ENCODE data around the gene PLPP1. TPM values are rescaled to one million over a fixed set of nuclear protein-coding genes. Genes with fewer than 3 reads are reported as not detected.
"Not testable (repeated sequence)": the region's sequence is repeated elsewhere in the genome, so short reads cannot be mapped to it uniquely, and the experiment has no call there.

Gene PLPP1
- total RNA-seq, 1 donor from 2014 or later = 23.9 TPM

GRCh38 chr5:55507574-55507973, 27.2 kb downstream of the PLPP1 start:
- H3K9me3 Mint-ChIP-seq = no peaks in the 10 kb centered on the region
- H3K4me1 Mint-ChIP-seq = peaks cover 7% of the 10 kb centered on the region
- H3K27ac Mint-ChIP-seq = no peak overlapping the region
- H3K4me2 ChIP-seq = no peak overlapping the region
- no peaks in the 10 kb centered on the region for H3K36me3 ChIP-seq
- no peak overlapping the region for H3K9ac ChIP-seq
- no peak for DNase-seq (ENCODE audit: low spot score)
- no peaks in the 10 kb centered on the region for H3K9me3 ChIP-seq (ENCODE audit: low read depth)
- TF ChIP-seq EZH2 (IDR thresholded peaks at IDR 0.05) (no peak), EZH2phosphoT487 (IDR thresholded peaks at IDR 0.05) (no peak), CTCF (IDR thresholded peaks at IDR 0.05) (no peak)
- peaks cover 68% of the 10 kb centered on the region for H3K79me2 ChIP-seq (ENCODE audit: low read depth)
- H3K4me3 ChIP-seq = no peak overlapping the region
- H3K27ac ChIP-seq = no peak overlapping the region
- peaks cover 7% of the 10 kb centered on the region for H3K4me1 ChIP-seq
- peaks cover 4% of the 10 kb centered on the region for H4K20me1 ChIP-seq (ENCODE audit: low read depth)
- H3K36me3 Mint-ChIP-seq = no peaks in the 10 kb centered on the region
- H3K4me3 Mint-ChIP-seq = no peak overlapping the region
- peaks cover 2% of the 10 kb centered on the region for H3F3A ChIP-seq (ENCODE audit: low read depth)
- H2AFZ ChIP-seq (replicated peaks) = no peak overlapping the region
- no peaks in the 10 kb centered on the region for H3K27me3 ChIP-seq
- no peaks in the 10 kb centered on the region for H3K27me3 Mint-ChIP-seq (ENCODE audit: insufficient read depth, low read depth)

GRCh38 chr5:55505711-55506110, 29.1 kb downstream of the PLPP1 start:
- not testable (repeated sequence) for H3F3A ChIP-seq (ENCODE audit: low read depth); H3K27ac Mint-ChIP-seq; H3K9me3 ChIP-seq (ENCODE audit: low read depth); H4K20me1 ChIP-seq (ENCODE audit: low read depth); H3K36me3 ChIP-seq; H3K27me3 ChIP-seq; H2AFZ ChIP-seq (replicated peaks); H3K4me3 ChIP-seq; H3K36me3 Mint-ChIP-seq; H3K4me1 ChIP-seq; H3K27ac ChIP-seq; DNase-seq (ENCODE audit: low spot score); H3K9me3 Mint-ChIP-seq; H3K4me2 ChIP-seq; H3K4me3 Mint-ChIP-seq; H3K9ac ChIP-seq; H3K27me3 Mint-ChIP-seq (ENCODE audit: insufficient read depth, low read depth)
- peaks cover 10% of the 10 kb centered on the region for H3K4me1 Mint-ChIP-seq
- H3K79me2 ChIP-seq (ENCODE audit: low read depth) = peaks cover 78% of the 10 kb centered on the region

GRCh38 chr5:55503917-55504316, 30.8 kb downstream of the PLPP1 start:
- H3K4me3 Mint-ChIP-seq = not testable (repeated sequence)
- H3K79me2 ChIP-seq (ENCODE audit: low read depth) = peaks cover 79% of the 10 kb centered on the region

GRCh38 chr5:55502759-55503158, 32.0 kb downstream of the PLPP1 start:
- Histone ChIP-seq H2AFZ (replicated peaks) (no peak overlapping the region), H3K27me3 (no peaks in the 10 kb centered on the region), H3K27ac (peak overlapping the region; percentile 53), H3K4me1 (peaks cover 8% of the 10 kb centered on the region), H3K4me2 (no peak overlapping the region), H3K4me3 (no peak overlapping the region), H3F3A (ENCODE audit: low read depth) (no peaks in the 10 kb centered on the region), H3K36me3 (no peaks in the 10 kb centered on the region), H4K20me1 (ENCODE audit: low read depth) (peaks cover 3% of the 10 kb centered on the region), H3K9me3 (ENCODE audit: low read depth) (no peaks in the 10 kb centered on the region), H3K79me2 (ENCODE audit: low read depth) (peaks cover 81% of the 10 kb centered on the region), H3K9ac (no peak overlapping the region)
- H3K36me3 Mint-ChIP-seq = no peaks in the 10 kb centered on the region
- no peak overlapping the region for H3K27ac Mint-ChIP-seq
- no peaks in the 10 kb centered on the region for H3K9me3 Mint-ChIP-seq
- peaks cover 10% of the 10 kb centered on the region for H3K4me1 Mint-ChIP-seq
- no peaks in the 10 kb centered on the region for H3K27me3 Mint-ChIP-seq (ENCODE audit: insufficient read depth, low read depth)
- TF ChIP-seq EZH2 (IDR thresholded peaks at IDR 0.05) (no peak), EZH2phosphoT487 (IDR thresholded peaks at IDR 0.05) (no peak), CTCF (IDR thresholded peaks at IDR 0.05) (no peak)
- no peak overlapping the region for H3K4me3 Mint-ChIP-seq
- DNase-seq (ENCODE audit: low spot score) = no peak

More at GRCh38 chr5:55503917-55504316, 30.8 kb downstream of the PLPP1 start:
- H3F3A ChIP-seq (ENCODE audit: low read depth); H3K4me3 ChIP-seq; H3K27me3 Mint-ChIP-seq (ENCODE audit: insufficient read depth, low read depth); H3K36me3 Mint-ChIP-seq; H3K27ac Mint-ChIP-seq; H4K20me1 ChIP-seq (ENCODE audit: low read depth); H3K27me3 ChIP-seq; H3K36me3 ChIP-seq; DNase-seq (ENCODE audit: low spot score); H3K9me3 Mint-ChIP-seq; H3K27ac ChIP-seq; H2AFZ ChIP-seq (replicated peaks); H3K4me1 ChIP-seq; H3K9ac ChIP-seq; H3K9me3 ChIP-seq (ENCODE audit: low read depth); H3K4me2 ChIP-seq: not testable (repeated sequence)
- H3K4me1 Mint-ChIP-seq = peaks cover 10% of the 10 kb centered on the region
